Measurements from ENCODE around the gene EHMT2. TPM values are rescaled to one million over a fixed set of nuclear protein-coding genes. Genes with fewer than 3 reads are reported as not detected.

Gene EHMT2
- total and polyA plus RNA-seq, 2 of the 13 experiments (the other 11 are each of a cell fraction or from before 2014, with no cell fraction given): 55.2 to 69.2 TPM

GRCh38 chr6:31864818-31865204, 32.7 kb downstream of the EHMT2 start (continued):
- no peak for TF ChIP-seq ZNF709 (CRISPR knock-in tag; IDR thresholded peaks at IDR 0.05)
- TF ChIP-seq CAMTA2 (CRISPR knock-in tag; IDR thresholded peaks at IDR 0.05; ENCODE audit: borderline replicate concordance): 0 out of 2 replicates have a peak, but pooled peaks have one; percentile 7
- TF ChIP-seq SAFB2 (CRISPR knock-in tag; IDR thresholded peaks at IDR 0.05; ENCODE audit: borderline replicate concordance, low read depth): no peak
- TF ChIP-seq GTF3A (CRISPR knock-in tag; conservative IDR thresholded peaks at IDR 0.05): 0 out of 2 replicates have a peak, but pooled peaks have one; percentile 7
- TF ChIP-seq ZNF546 (CRISPR knock-in tag; conservative IDR thresholded peaks at IDR 0.05): no peak
- no peak for TF ChIP-seq THRA (CRISPR knock-in tag; IDR thresholded peaks at IDR 0.05; ENCODE audit: borderline replicate concordance)
- TF ChIP-seq, protein P1, sequence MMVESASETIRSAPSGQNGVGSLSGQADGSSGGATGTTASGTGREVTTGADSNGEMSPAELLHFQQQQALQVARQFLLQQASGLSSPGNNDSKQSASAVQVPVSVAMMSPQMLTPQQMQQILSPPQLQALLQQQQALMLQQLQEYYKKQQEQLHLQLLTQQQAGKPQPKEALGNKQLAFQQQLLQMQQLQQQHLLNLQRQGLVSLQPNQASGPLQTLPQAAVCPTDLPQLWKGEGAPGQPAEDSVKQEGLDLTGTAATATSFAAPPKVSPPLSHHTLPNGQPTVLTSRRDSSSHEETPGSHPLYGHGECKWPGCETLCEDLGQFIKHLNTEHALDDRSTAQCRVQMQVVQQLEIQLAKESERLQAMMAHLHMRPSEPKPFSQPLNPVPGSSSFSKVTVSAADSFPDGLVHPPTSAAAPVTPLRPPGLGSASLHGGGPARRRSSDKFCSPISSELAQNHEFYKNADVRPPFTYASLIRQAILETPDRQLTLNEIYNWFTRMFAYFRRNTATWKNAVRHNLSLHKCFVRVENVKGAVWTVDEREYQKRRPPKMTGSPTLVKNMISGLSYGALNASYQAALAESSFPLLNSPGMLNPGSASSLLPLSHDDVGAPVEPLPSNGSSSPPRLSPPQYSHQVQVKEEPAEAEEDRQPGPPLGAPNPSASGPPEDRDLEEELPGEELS (CRISPR knock-in tag; IDR thresholded peaks at IDR 0.05): no peak
- 0 out of 2 replicates have a peak, but pooled peaks have one; percentile 22 for TF ChIP-seq MEIS1 (CRISPR knock-in tag; IDR thresholded peaks at IDR 0.05; ENCODE audit: borderline replicate concordance)
- 0 out of 2 replicates have a peak, but pooled peaks have one; percentile 8 for TF ChIP-seq DMTF1 (CRISPR knock-in tag; IDR thresholded peaks at IDR 0.05)
- TF ChIP-seq KMT2A (CRISPR knock-in tag; IDR thresholded peaks at IDR 0.05): no peak
- TF ChIP-seq ZNF230 (CRISPR knock-in tag; IDR thresholded peaks at IDR 0.05): 0 out of 2 replicates have a peak, but pooled peaks have one; percentile 17
- TF ChIP-seq ZNF362 (CRISPR knock-in tag; IDR thresholded peaks at IDR 0.05; ENCODE audit: borderline replicate concordance): 0 out of 2 replicates have a peak, but pooled peaks have one; percentile 3
- 0 out of 2 replicates have a peak, but pooled peaks have one; percentile 60 for TF ChIP-seq PAX8 (CRISPR knock-in tag; IDR thresholded peaks at IDR 0.05; ENCODE audit: borderline replicate concordance)
- 0 out of 2 replicates have a peak, but pooled peaks have one; percentile 8 for TF ChIP-seq ZNF605 (CRISPR knock-in tag; IDR thresholded peaks at IDR 0.05)
- no peak for TF ChIP-seq PREB (CRISPR knock-in tag; IDR thresholded peaks at IDR 0.05)
- TF ChIP-seq PHF8 (CRISPR knock-in tag; IDR thresholded peaks at IDR 0.05): no peak
- 0 out of 2 replicates have a peak, but pooled peaks have one; percentile 4 for TF ChIP-seq ZNF143 (CRISPR knock-in tag; IDR thresholded peaks at IDR 0.05)
- TF ChIP-seq ZC3H13 (CRISPR knock-in tag; IDR thresholded peaks at IDR 0.05): no peak; the same call in 1 of the 2 replicates
- TF ChIP-seq SALL1 (CRISPR knock-in tag; IDR thresholded peaks at IDR 0.05): no peak
- TF ChIP-seq, protein P2, sequence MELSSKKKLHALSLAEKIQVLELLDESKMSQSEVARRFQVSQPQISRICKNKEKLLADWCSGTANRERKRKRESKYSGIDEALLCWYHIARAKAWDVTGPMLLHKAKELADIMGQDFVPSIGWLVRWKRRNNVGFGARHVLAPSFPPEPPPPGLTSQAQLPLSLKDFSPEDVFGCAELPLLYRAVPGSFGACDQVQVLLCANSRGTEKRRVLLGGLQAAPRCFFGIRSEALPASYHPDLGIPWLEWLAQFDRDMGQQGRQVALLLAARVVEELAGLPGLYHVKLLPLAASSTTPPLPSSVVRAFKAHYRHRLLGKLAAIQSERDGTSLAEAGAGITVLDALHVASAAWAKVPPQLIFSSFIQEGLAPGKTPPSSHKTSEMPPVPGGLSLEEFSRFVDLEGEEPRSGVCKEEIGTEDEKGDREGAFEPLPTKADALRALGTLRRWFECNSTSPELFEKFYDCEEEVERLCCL (CRISPR knock-in tag; IDR thresholded peaks at IDR 0.05; ENCODE audit: borderline replicate concordance): no peak
- TF ChIP-seq SMARCC2 (IDR thresholded peaks at IDR 0.05): no peak

All from HepG2 (cell line).